Measurements from ENCODE around the gene CDC16. TPM values are rescaled to one million over a fixed set of nuclear protein-coding genes. Genes with fewer than 3 reads are reported as not detected.

The CDC16 gene
- total and polyA plus RNA-seq, 2 of the 8 experiments (the other 6 are each of a cell fraction or from before 2014, with no cell fraction given): 42.5 to 83.4 TPM

DNA sequence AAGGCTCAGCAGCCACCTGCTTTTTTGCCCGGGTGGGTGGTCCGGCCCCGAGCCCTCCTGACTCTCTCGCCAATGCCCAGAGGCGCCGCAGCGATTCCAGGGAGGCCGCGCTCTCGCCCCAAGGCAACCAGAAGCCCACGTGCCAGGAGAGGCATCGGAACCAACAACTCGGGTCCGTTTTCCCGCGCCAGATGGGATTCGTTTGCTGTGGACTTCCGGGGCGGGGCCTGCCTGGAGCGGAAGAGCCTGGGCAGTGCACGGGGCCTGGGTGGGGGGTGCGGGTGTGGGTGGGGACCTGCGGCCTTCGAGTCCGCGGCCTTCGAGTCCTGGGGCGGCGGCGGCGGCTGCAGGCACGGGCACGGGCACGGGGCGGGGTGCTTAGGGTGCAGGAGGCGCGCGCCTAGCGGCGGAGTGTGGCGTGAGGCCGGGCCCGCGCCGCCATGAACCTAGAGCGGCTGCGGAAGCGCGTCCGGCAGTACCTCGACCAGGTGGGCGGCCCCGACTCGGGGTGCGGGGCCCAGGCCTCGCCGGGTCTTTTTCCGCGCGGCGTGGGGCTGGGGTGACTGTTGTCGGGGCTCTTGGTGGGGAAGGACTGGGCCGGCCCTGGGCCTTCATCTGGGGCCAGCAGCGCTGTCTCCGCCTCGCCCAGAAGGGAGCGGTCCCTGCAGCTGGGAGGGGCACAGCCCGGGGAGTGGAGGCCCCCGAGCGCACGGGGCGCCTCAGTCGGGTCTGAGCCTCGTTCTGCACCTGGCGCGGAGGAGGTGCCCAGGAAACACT lies at the start of gene CDC16 (continued):
- TF ChIP-seq NANOG (IDR thresholded peaks at IDR 0.05; ENCODE audit: insufficient read depth, low read depth, low read length, poor library complexity, severe bottlenecking) (no peak), POLR2A (IDR thresholded peaks at IDR 0.05; ENCODE audit: control extremely low read depth in 1 of 2, low read depth in 2 of 2, low read length in 2 of 2) (peak; percentile 30 to 60; a peak in 1 of 3 replicates), RFX5 (IDR thresholded peaks at IDR 0.05; ENCODE audit: borderline replicate concordance, low read depth, low read length) (no peak), POU5F1 (IDR thresholded peaks at IDR 0.05; ENCODE audit: low read depth, low read length) (0 out of 2 replicates have a peak, but pooled peaks have one; percentile 9), TAF7 (optimal IDR thresholded peaks at IDR 0.05; ENCODE audit: borderline replicate concordance, low read depth, low read length) (peak; percentile 52), KDM4A (IDR thresholded peaks at IDR 0.05; ENCODE audit: low read depth, low read length, severe bottlenecking) (peak; percentile 84), FOSL1 (IDR thresholded peaks at IDR 0.05; ENCODE audit: insufficient read depth, low read depth, low read length) (no peak), SAP30 (IDR thresholded peaks at IDR 0.05; ENCODE audit: insufficient read depth, insufficient replicate concordance, low read length) (no peak), SIN3A (conservative IDR thresholded peaks at IDR 0.05 in 1 of 2, IDR thresholded peaks at IDR 0.05 in 1 of 2; ENCODE audit: low read depth in 1 of 2, low read length in 2 of 2) (peak in 1 of 2 experiments; percentile 43; a peak in 1 of 4 replicates), SP4 (IDR thresholded peaks at IDR 0.05; ENCODE audit: low read length) (peak; percentile 85; the same call in 1 of the 2 replicates), BACH1 (IDR thresholded peaks at IDR 0.05; ENCODE audit: low read length) (no peak), SUZ12 (IDR thresholded peaks at IDR 0.05; ENCODE audit: low read length) (no peak), MAFK (IDR thresholded peaks at IDR 0.05; ENCODE audit: low read depth, low read length) (no peak)
- TF ChIP-seq, protein P1, sequence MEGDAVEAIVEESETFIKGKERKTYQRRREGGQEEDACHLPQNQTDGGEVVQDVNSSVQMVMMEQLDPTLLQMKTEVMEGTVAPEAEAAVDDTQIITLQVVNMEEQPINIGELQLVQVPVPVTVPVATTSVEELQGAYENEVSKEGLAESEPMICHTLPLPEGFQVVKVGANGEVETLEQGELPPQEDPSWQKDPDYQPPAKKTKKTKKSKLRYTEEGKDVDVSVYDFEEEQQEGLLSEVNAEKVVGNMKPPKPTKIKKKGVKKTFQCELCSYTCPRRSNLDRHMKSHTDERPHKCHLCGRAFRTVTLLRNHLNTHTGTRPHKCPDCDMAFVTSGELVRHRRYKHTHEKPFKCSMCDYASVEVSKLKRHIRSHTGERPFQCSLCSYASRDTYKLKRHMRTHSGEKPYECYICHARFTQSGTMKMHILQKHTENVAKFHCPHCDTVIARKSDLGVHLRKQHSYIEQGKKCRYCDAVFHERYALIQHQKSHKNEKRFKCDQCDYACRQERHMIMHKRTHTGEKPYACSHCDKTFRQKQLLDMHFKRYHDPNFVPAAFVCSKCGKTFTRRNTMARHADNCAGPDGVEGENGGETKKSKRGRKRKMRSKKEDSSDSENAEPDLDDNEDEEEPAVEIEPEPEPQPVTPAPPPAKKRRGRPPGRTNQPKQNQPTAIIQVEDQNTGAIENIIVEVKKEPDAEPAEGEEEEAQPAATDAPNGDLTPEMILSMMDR (IDR thresholded peaks at IDR 0.05; ENCODE audit: control extremely low read depth in 1 of 3, insufficient read depth in 1 of 3, low read depth in 1 of 3, low read length in 3 of 3): peak in 1 of 3 experiments; percentile 2; a peak in 1 of 4 replicates
